Astrocyte (in vitro differentiated cells and primary cell): Measurements from ENCODE around the gene OPN1SW.

Experiments
- CTCF ChIP-seq: IDR thresholded peaks from 2 replicates; pipeline ENCODE4 v1.5.1; 2011; ENCODE audit warnings: low read depth, mild to moderate bottlenecking, inconsistent platforms, low read length, moderate library complexity; ENCODE audit not compliant: insufficient read depth
- EZH2 ChIP-seq: IDR thresholded peaks from 2 replicates; pipeline ENCODE4 v1.6.1; 2012; ENCODE audit warnings: mild to moderate bottlenecking, low read length, inconsistent platforms; ENCODE audit not compliant: insufficient read depth

GRCh38 chr7:128809363-128809762, 33.8 kb upstream of the OPN1SW start:
- TF ChIP-seq CTCF = no peak
- TF ChIP-seq EZH2 = no peak
